CD4-positive, alpha-beta T cell treated with Interleukin-17A for 1 hour (primary cell): ENCODE measurements around the gene CA10.

Experiments
- DNase-seq: peaks from one replicate; pipeline ENCODE4 v3.0.0-alpha.2; 2020

Gene CA10

DNA sequence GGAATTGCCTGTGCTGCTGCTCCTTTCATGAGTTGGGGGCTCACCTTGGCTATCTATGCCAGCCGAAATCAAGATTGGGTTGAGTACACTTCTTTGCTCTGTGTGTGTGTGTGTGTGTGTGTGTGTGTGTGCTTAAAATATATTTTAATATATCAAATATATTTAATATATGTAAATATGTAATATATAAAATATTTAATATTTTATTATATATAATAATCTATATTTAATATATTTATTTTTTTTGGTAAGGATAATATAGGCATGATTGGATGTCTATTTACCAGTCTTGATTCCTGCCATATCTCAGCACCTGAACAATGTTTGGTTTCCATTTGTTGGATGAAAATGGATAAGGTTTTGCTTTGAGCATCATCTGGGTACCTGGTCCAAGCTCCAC lies 399.3 kb downstream of the CA10 start:
- DNase-seq, result no peak

DNA sequence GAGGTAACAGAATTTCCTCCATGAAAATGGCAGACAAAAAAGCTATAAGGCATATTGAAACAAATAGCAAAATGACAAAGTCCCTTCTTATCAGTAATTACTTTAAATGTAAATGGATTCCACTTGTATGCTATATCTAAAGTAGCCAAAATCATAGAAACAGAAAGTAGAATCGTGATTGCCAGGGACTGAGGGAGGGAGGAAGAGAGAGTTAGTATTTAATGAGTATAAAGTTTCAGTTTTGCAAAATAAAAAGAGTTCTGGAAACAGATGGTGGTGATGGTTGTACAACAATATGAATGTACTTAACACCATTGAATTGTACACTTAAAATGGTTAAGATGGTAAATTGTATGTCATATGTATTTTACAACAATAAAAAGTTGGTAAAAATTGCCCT lies 407.4 kb downstream of the CA10 start:
- no peak for DNase-seq

- DNase-seq, result no peak
These were observed 409.5 kb downstream of the CA10 start for GRCh38 chr17:51748749-51749604.

- no peak for DNase-seq
These were observed 412.1 kb downstream of the CA10 start for GRCh38 chr17:51746421-51746820.

DNA sequence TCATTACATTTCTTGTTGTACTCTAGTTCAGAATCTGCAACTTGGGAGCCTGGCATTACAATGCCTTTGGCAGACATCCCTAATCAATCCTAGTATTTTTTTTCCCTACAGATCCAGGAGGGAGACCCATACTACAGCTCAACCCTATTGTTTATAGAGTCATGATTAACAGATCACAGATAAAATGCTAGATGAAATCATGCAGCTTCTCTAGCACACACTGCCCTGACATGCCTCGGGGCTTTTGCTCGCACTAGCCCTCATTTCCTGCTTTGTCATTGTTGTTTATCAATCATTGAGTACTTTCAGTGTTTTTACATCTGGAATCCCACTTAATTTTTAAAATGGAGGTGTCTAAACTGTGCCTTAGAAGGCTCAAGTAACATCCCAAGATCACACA lies 412.5 kb downstream of the CA10 start:
- DNase-seq, result no peak

DNA sequence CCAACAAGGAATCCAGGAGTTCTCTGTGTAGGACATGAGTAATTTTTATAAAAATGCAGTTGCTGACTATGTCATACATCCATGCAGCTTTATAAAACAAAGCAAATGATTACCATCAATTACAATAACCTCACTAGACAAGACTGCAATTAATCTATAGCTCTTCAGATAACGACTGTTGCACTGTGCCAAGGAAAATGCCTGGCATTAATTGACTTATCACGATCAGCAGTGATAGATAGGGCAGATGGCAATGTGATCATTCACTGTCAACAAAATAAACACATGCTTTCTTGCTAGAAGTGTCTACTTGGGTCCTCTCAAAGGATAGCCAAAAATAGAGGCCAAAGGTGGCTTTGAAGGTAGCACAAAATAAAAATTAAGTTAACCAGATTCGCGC lies 415.0 kb downstream of the CA10 start:
- no peak for DNase-seq

- DNase-seq, result no peak
These were observed 415.9 kb downstream of the CA10 start for GRCh38 chr17:51742571-51742970.

DNA sequence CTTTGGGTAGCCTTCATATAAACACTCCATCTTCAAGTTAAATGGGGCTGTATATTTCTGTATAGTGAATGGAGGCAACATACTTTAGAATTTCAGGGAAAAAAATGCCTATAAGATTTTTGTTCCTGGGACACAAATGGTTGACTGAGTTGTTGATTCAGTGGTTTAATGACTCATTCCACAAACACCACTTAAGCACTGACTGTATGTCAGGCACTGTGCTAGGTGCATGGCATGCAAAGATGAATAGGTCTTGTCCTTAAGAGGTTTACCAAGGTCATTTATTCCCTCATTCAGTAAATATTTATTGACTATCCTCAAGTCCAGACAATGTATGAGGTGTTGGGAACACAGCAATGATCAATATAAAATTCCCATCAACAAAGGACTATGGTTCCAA lies 417.1 kb downstream of the CA10 start:
- no peak for DNase-seq

DNA sequence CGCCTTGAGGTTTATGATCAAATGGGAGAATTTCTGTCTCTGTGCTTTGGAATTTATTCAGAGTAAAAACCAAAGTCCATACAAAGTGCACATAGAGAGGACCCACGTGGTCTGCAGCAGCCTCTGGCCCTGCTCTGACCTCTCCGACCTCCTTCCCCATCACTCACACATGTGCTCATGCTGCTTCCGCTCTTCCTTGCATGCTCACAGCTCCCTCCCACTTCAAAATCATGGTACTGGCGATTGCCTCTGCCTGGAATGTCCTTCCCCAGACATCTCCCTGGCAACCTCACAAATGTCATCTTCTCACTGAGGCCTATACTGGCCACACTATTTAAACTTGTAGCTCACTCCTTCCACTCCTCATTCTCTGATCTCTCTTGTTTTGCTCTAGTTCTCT lies 418.0 kb downstream of the CA10 start:
- DNase-seq, result no peak

DNA sequence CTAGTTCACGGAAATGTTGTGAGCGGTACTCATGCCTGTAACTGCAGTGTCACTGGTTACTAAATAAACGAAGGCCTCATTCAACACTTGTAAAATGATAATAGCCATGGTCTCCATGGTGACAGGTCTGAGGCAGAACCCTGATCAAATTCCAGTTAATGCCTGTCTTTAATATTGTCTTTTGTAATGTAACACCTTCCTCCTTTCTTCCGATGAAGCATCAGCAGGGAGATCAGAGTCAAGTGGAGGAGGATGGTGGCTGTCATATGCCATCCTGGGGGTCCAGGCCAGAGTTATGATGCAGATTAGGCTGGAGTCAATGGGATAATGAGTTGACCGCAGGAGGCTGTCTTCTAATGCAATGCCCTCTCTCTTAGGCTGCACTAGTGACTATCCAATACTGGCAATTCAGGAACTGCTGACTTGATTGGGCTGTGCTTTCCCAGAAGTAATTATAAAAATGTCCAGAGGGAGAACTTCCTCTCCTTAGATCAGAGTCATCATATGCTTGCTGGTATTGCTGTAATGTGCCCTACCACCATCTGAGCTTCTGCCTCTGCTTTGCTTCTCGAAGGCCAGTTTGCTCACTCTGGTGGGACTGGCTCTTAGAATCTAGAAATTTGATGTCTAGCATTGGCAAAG lies 419.1 kb downstream of the CA10 start:
- DNase-seq, result no peak

- no peak for DNase-seq
These were observed 422.2 kb downstream of the CA10 start for GRCh38 chr17:51736356-51736755.

DNA sequence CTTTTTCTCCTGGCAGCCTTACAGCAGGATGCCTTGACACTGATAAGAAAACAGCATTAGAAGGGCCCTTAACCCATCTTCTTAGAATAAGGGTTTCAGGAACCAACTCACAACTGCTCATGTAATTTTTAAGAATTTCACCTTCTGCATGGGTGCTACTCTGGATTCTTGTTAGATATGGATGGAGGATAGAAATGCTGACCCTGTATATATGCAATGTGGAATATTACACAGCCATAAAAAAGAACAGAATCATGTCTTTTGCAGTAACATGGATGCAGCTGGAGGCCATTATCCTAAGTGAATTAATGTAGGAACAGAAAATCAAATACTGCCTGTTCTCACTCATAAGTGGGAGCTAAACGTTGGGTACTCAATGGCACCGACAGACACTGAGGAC lies 423.5 kb downstream of the CA10 start:
- DNase-seq, result no peak

DNA sequence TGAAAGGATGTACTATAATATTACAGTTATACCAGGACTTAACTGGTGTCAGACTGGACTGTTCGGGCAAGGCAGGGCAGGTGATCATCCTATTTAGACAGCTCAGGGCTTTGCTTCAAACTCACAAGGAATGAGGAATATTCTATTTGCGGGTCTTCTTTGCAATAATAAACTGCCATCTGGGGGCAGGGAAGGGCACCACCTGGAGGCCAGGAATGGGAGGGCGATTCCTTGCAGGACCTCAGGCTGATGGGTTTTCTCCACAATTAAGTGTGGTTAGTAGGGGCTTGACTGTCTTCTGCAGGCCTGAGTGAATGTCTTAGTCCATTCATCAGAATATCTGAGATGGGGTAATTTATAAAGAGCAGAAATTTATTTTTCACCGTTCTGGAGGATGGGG lies 424.1 kb downstream of the CA10 start:
- DNase-seq, result no peak

GRCh38 chr17:51733166-51733565 lies 425.3 kb downstream of the CA10 start:
- no peak for DNase-seq

DNA sequence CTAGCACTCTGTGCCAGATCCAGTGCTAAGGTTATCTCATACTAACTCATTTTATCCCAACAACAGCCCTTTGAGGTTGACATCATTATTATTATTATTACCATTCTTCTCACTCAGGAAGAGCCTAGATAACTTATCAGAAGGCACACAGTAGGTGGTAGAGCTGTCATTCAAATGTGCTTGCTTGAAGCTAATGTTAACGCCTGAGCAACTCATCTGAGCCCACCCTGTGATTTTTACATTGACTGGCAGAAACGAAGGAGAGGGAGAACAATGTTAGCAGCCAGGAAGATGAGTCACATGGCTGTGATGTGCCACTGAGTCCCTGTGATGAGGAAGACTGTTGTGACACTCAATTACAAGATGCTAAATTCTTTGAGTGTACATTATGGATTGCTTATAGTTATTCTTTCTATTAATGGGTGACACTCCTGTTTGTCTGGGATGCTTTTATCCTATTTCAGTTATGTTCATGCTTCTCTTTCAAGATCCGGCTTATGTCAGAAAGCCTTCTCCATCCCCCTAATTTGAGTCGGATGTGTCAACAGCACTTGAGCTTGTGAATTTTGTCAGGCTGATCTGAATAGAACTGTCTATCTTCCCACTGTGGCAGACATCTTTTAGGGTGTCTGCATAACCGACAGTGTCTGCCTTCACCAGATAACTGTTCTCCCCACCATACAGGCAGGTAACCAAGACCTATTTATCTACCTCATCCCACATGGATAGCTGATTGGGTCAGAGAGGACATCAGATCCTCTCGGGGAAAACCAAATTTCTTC lies 426.4 kb downstream of the CA10 start:
- no peak for DNase-seq

- no peak for DNase-seq
These were observed 428.0 kb downstream of the CA10 start for GRCh38 chr17:51730303-51731050.

DNA sequence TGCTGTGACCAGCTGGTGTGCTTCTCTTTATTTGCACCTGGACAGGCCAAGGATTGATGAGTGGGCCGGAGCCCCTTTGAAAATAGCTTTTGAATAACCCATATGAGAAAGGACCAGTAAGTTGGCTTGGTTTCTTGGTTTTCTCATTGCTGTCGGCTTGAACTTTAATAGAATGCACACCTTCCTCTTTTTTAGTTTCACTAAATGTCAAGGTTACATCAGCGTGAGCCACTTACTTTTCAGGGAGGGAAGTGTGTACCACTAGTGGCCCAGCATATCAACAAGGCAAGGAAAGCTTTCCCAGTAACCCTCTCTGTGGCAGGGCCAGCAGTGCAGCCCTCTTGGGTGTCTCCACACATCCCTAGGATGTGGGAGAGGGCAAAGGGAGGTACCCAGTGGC lies 433.3 kb downstream of the CA10 start:
- DNase-seq, result no peak

GRCh38 chr17:51724043-51724580 lies 434.4 kb downstream of the CA10 start:
- DNase-seq, result no peak

DNA sequence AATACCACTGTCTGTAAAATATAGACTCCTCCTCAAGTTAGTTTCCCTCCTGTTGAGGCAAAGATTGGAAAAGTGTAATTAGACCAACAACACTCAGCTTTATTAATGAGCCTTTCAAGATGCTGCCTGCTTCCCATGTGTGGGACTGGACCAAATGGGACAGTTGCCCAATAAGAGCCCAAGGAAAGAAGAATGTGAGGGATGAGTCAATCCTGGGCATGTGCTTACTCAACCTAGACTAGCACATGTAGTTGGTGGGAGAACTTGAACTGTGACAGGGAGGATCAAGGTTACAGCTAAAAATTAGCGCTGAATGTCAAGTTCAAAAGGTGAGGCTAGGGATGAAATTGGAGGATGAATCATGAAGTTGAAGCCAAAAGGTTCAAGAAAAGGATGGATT lies 435.5 kb downstream of the CA10 start:
- DNase-seq, result no peak

DNA sequence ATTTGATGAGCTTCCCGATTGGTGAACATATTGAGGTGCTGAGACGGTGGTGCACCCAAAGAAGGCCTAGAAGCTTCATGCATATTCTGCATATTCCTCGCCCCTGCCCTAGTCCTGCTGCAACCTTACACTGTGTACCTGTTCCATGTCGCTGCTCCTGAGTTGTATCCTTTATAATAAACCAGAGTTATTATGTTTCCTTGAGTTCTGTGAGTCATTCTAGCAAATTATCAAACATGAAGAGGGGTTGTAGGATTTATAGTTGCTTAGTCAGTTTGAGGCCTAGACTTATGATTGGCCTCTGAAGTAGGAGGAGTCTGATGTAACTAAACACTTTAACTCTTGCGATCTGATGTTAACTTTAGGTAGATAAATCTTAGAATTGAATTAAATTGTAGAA lies 436.8 kb downstream of the CA10 start:
- DNase-seq, result no peak

DNA sequence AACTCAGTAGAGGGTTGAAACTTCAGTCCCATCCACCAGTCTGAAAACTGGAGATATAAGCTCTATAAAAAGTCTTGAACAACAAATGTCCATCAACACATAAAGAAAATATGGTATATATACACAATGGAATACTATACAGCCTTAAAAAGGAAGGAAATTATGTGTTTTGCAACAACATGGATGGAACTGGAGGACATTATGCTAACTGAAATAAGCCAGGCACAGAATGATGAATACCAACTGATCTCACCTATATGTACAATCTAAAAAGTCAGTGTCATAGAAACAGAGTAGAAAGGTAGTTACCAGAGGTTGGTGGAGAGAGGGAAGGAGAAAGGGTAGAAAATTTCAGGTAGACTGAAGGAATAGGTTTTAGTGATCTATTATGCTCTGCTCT lies 438.1 kb downstream of the CA10 start:
- DNase-seq, result no peak

GRCh38 chr17:51718983-51719382 lies 439.5 kb downstream of the CA10 start:
- no peak for DNase-seq

DNA sequence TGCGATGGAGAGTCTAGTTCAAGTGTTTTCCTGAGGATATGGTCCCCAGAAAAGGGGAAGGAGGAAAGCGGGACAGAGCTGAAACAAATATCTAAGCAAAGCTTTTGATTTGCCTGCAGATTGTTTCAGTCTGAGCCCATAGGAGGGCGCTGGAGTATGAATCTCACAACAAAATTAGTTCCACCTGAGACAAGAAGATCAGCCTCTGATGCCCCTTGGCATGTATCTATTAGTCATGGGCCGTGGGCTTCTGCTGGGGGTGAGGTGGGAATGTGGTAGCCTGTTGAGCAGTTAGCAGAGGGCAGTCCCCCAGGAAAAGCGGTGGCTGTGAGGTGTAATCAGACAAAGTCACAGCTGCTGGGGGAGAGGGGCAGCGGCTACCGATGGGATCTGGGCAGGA lies 446.9 kb downstream of the CA10 start:
- DNase-seq, result no peak
